ENCODE measurements around the gene STON2. TPM values are rescaled to one million over a fixed set of nuclear protein-coding genes. Genes with fewer than 3 reads are reported as not detected.

Gene STON2
- total and polyA plus RNA-seq, 2 of the 8 experiments (the other 6 are each of a cell fraction or from before 2014, with no cell fraction given), result 8.9 to 50.0 TPM

GRCh38 chr14:81390696-81391095, 9.4 kb downstream of the STON2 start:
- no peaks in the 10 kb centered on the region; a peak in 1 of 4 replicates for H3K9me3 ChIP-seq (ENCODE audit: insufficient read depth in 2 of 2, low read depth in 1 of 2, low read length in 1 of 2)
- H3K56ac ChIP-seq (replicated peaks; ENCODE audit: insufficient read length, low read depth, low read length), result no peak overlapping the region
- H3K27me3 ChIP-seq (replicated peaks in 1 of 4; ENCODE audit: control insufficient read depth in 3 of 4, extremely low read depth in 1 of 4, insufficient read depth in 3 of 4, low read length in 3 of 4), result no peaks in the 10 kb centered on the region
- H3K23ac ChIP-seq (ENCODE audit: insufficient read length), result no peak overlapping the region
- H3K14ac ChIP-seq (ENCODE audit: insufficient read length), result no peak overlapping the region
- H4K20me1 ChIP-seq (replicated peaks in 1 of 2; ENCODE audit: control insufficient read depth in 1 of 2, insufficient read depth in 2 of 2, low read length in 2 of 2), result no peaks in the 10 kb centered on the region
- H3K79me1 ChIP-seq (ENCODE audit: low read depth, low read length), result no peaks in the 10 kb centered on the region
- no peaks in the 10 kb centered on the region for H3K79me2 ChIP-seq (ENCODE audit: control insufficient read depth in 1 of 2, insufficient read depth in 2 of 2, low read length in 2 of 2)
- H2BK20ac ChIP-seq (ENCODE audit: low read length), result no peak overlapping the region
- no peak overlapping the region for H3K4me3 ChIP-seq (ENCODE audit: extremely low read depth in 1 of 4, insufficient read depth in 2 of 4, low read depth in 3 of 4, low read length in 4 of 4)
- ChIA-PET CTCF (ENCODE audit: partially characterized antibody) (interaction anchor here (1.2 to 2.1 kb wide), 3 partner anchors 11 to 121 kb away, joined by 3 to 7 read pairs (median 4); no protein-coding TSS in a partner anchor), POLR2A (ENCODE audit: partially characterized antibody) (no interaction called here)
- TF ChIP-seq POLR2AphosphoS5 (IDR thresholded peaks at IDR 0.05; ENCODE audit: low read depth, low read length), result no peak
- no peak for TF ChIP-seq CTBP2 (IDR thresholded peaks at IDR 0.05; ENCODE audit: borderline replicate concordance, insufficient read depth, insufficient read length, low read length)
- H3K4ac ChIP-seq (replicated peaks; ENCODE audit: insufficient read length, low read depth, low read length), result no peak overlapping the region
- H4K8ac ChIP-seq (ENCODE audit: extremely low read depth, insufficient read depth, low read length), result no peak overlapping the region
- no peak overlapping the region for H3K9ac ChIP-seq (replicated peaks in 1 of 4; ENCODE audit: extremely low read depth in 1 of 4, low read depth in 3 of 4, low read length in 3 of 4)
- DNase-seq (ENCODE audit: low read depth in 1 of 2, low spot score in 2 of 2) (no peak), FAIRE-seq (no peak)
- H3K4me2 ChIP-seq (ENCODE audit: insufficient read depth in 1 of 2, low read depth in 2 of 2, low read length in 2 of 2), result no peak overlapping the region
- no peak overlapping the region for H4K5ac ChIP-seq (ENCODE audit: insufficient read length, low read depth, low read length)
- H2BK120ac ChIP-seq (replicated peaks; ENCODE audit: low read depth, low read length), result no peak overlapping the region
- H3K18ac ChIP-seq (ENCODE audit: extremely low read depth, low read length), result no peak overlapping the region
- no peak overlapping the region for H4K91ac ChIP-seq (replicated peaks; ENCODE audit: insufficient read length, low read length)
- H3K4me1 ChIP-seq (replicated peaks in 1 of 4; ENCODE audit: control insufficient read depth in 3 of 4, insufficient read depth in 4 of 4, low read length in 3 of 4), result peaks cover 0 to 9% (median 2%) of the 10 kb centered on the region in 4 experiments; a peak in 3 of 7 replicates
- peaks cover 2 to 14% (median 8%) of the 10 kb centered on the region in 4 experiments; a peak in 5 of 8 replicates for H3K36me3 ChIP-seq (ENCODE audit: control insufficient read depth in 2 of 4, insufficient read depth in 4 of 4, low read length in 3 of 4)
- no peaks in the 10 kb centered on the region for H3K23me2 ChIP-seq (ENCODE audit: low read depth, low read length)
- 84% methylated on average over 3 of the region's 3 CpGs; no CpG with 5 or more reads in 1 of the 2 experiments for WGBS, 2 experiments (ENCODE audit: extremely low coverage in 1 of 2, insufficient coverage in 1 of 2, insufficient read length in 1 of 2, insufficient replicate concordance in 2 of 2, low coverage in 1 of 2, low lambda C conversion rate in 2 of 2, missing lambda C conversion rate in 1 of 2)
- no peak overlapping the region for H2BK15ac ChIP-seq (ENCODE audit: low read length)
- no peak overlapping the region for H2BK12ac ChIP-seq (ENCODE audit: low read depth, low read length)
- no peak overlapping the region for H2AK5ac ChIP-seq (ENCODE audit: low read depth, low read length)
- no peak overlapping the region for H2AFZ ChIP-seq (ENCODE audit: low read length)
- H2BK5ac ChIP-seq (ENCODE audit: low read depth, low read length), result no peak overlapping the region
- no peak overlapping the region for H3K27ac ChIP-seq (ENCODE audit: low read depth, low read length)

Data from H1 (cell line).